Gastrocnemius medialis (tissue), 4 donors: ENCODE results near the gene GPATCH1. TPM values are rescaled to one million over a fixed set of nuclear protein-coding genes. Genes with fewer than 3 reads are reported as not detected.
"Not testable (repeated sequence)": the region's sequence is repeated elsewhere in the genome, so short reads cannot be mapped to it uniquely, and the experiment has no call there.

Experiments
- ATAC-seq, 2 donors: fragments of 150-250 bp; one replicate each; pipeline ENCODE4 v1.9.1; 2016
- DNase-seq, 2 donors: peaks; one replicate each; pipeline ENCODE4 v3.0.0-alpha.2; 2019
- H3K27ac ChIP-seq, 4 donors: fragments of 200-600 bp; sonication (generic); 1 replicate in 1 of 4; 2 replicates in 3 of 4; pipeline ENCODE4 v1.5.1; 2016 to 2018; ENCODE audit warnings: mild to moderate bottlenecking in 2 of 4, moderate library complexity in 1 of 4
- H3K27me3 ChIP-seq, 3 donors: fragments of 200-600 bp; sonication (generic) in 2 of 3; 1 replicate in 1 of 3; 2 replicates in 2 of 3; pipeline versions ENCODE4 v1.5.1 to v1.6.0; 2016 to 2019; ENCODE audit warnings: mild to moderate bottlenecking in 1 of 3, moderate library complexity in 1 of 3
- H3K36me3 ChIP-seq, 2 donors: fragments of 200-600 bp; sonication (generic) in 1 of 2; one replicate each; pipeline ENCODE4 v1.5.1; 2017 to 2018
- H3K4me1 ChIP-seq, 2 donors: fragments of 200-600 bp; sonication (generic) in 1 of 2; one replicate each; pipeline ENCODE4 v1.5.1; 2016 to 2017; ENCODE audit warnings: mild to moderate bottlenecking in 2 of 2
- H3K4me3 ChIP-seq, 4 donors: fragments of 200-600 bp; sonication (generic) in 3 of 4; 1 replicate in 1 of 4; 2 replicates in 3 of 4; pipeline ENCODE4 v1.5.1; 2016 to 2019; ENCODE audit warnings: mild to moderate bottlenecking in 2 of 4
- H3K9me3 ChIP-seq, 3 donors: fragments of 200-600 bp; sonication (generic) in 2 of 3; 1 replicate in 1 of 3; 2 replicates in 2 of 3; pipeline ENCODE4 v1.5.1; 2016 to 2019
- CTCF ChIP-seq, 5 experiments: fragments of 450-650 bp in 3 of 5; fragments of 200-600 bp in 2 of 5; sonication (generic) in 2 of 5; IDR thresholded peaks in 4 of 5; conservative IDR thresholded peaks in 1 of 5; 1 replicate in 4 of 5; 2 replicates in 1 of 5; pipeline ENCODE4 v1.5.1; 2016 to 2019; ENCODE audit warnings: antibody characterized with exemption in 5 of 5, mild to moderate bottlenecking in 3 of 5, moderate library complexity in 3 of 5
- POLR2A ChIP-seq, 2 donors: fragments of 450-650 bp; IDR thresholded peaks; one replicate each; pipeline ENCODE4 v1.6.1; 2017; ENCODE audit warnings: antibody characterized with exemption in 2 of 2, mild to moderate bottlenecking in 2 of 2, moderate library complexity in 2 of 2
- in situ Hi-C, 4 donors: fragments of 200-750 bp; cut with MboI; loops; one replicate each; pipeline versions ENCODE4 v1.15.0 to v1.8.0; 2017; ENCODE audit warnings: low sequenced_read_pairs in 4 of 4
- intact Hi-C: fragments of 100-400 bp; cut with DNase I; formaldehyde crosslinking; loops from one replicate; pipeline ENCODE4 v1.15.1; 2023; ENCODE audit warnings: low total_unique reads
- total RNA-seq, 4 donors: library from RNA; depleted of rRNA; stranded (reverse); fragments of >200 nt; gene quantifications; one replicate each; pipeline versions ENCODE4 v1.1.0 to v1.2.3, GENCODE V29; 2016

Gene GPATCH1
- total RNA-seq, 4 donors from 2014 or later = 2.2 to 5.3 (median 4.6) TPM

GRCh38 chr19:33161201-33161600 lies 80.2 kb downstream of the GPATCH1 start:
- no peaks in the 10 kb centered on the region for H3K27me3 ChIP-seq
- ATAC-seq = no peak

GRCh38 chr19:33163481-33163880 lies 82.5 kb downstream of the GPATCH1 start:
- no peak overlapping the region for H3K4me3 ChIP-seq

More at GRCh38 chr19:33161201-33161600, 80.2 kb downstream of the GPATCH1 start:
- Histone ChIP-seq H3K4me1 (no peaks in the 10 kb centered on the region), H3K9me3 (no peaks in the 10 kb centered on the region), H3K36me3 (no peaks in the 10 kb centered on the region), H3K4me3 (no peak overlapping the region), H3K27ac (no peak overlapping the region)
- TF ChIP-seq CTCF (IDR thresholded peaks at IDR 0.05 in 4 of 5, conservative IDR thresholded peaks at IDR 0.05 in 1 of 5) = no peak
- TF ChIP-seq POLR2A (IDR thresholded peaks at IDR 0.05) = no peak
- in situ Hi-C loops = no loop called here
- intact Hi-C loops = no loop called here
- no peak for DNase-seq

GRCh38 chr19:33166037-33166436 lies 85.1 kb downstream of the GPATCH1 start:
- DNase-seq, H3K4me3 ChIP-seq, H3K27ac ChIP-seq, intact Hi-C loops, H3K36me3 ChIP-seq, H3K27me3 ChIP-seq, ATAC-seq, H3K9me3 ChIP-seq, H3K4me1 ChIP-seq, in situ Hi-C loops: not testable (repeated sequence)

More at GRCh38 chr19:33163481-33163880, 82.5 kb downstream of the GPATCH1 start:
- no peaks in the 10 kb centered on the region for H3K9me3 ChIP-seq
- TF ChIP-seq CTCF (IDR thresholded peaks at IDR 0.05 in 4 of 5, conservative IDR thresholded peaks at IDR 0.05 in 1 of 5) = no peak
- H3K27ac ChIP-seq = no peak overlapping the region
- no peaks in the 10 kb centered on the region for H3K27me3 ChIP-seq
- in situ Hi-C loops (no loop called here), intact Hi-C loops (no loop called here)
- DNase-seq (no peak), ATAC-seq (no peak)
- H3K36me3 ChIP-seq = no peaks in the 10 kb centered on the region
- no peaks in the 10 kb centered on the region for H3K4me1 ChIP-seq

GRCh38 chr19:33167438-33167837 lies 86.5 kb downstream of the GPATCH1 start:
- intact Hi-C loops (no loop called here), in situ Hi-C loops (no loop called here)
- no peak for TF ChIP-seq CTCF (IDR thresholded peaks at IDR 0.05 in 4 of 5, conservative IDR thresholded peaks at IDR 0.05 in 1 of 5)
- TF ChIP-seq POLR2A (IDR thresholded peaks at IDR 0.05) = no peak
- Histone ChIP-seq H3K27me3 (no peaks in the 10 kb centered on the region), H3K4me3 (no peak overlapping the region), H3K9me3 (no peaks in the 10 kb centered on the region), H3K36me3 (no peaks in the 10 kb centered on the region), H3K27ac (no peak overlapping the region), H3K4me1 (no peaks in the 10 kb centered on the region)
- ATAC-seq = no peak
- no peak for DNase-seq

- Histone ChIP-seq H3K4me3 (no peak overlapping the region), H3K36me3 (no peaks in the 10 kb centered on the region), H3K4me1 (peaks cover 0 to 4% of the 10 kb centered on the region in 2 donors), H3K9me3 (no peaks in the 10 kb centered on the region), H3K27me3 (no peaks in the 10 kb centered on the region), H3K27ac (no peak overlapping the region)
- intact Hi-C loops = no loop called here
- ATAC-seq (no peak), DNase-seq (no peak)
- in situ Hi-C loops = no loop called here
- no peak for TF ChIP-seq CTCF (IDR thresholded peaks at IDR 0.05 in 4 of 5, conservative IDR thresholded peaks at IDR 0.05 in 1 of 5)
- no peak for TF ChIP-seq POLR2A (IDR thresholded peaks at IDR 0.05)
These were observed 87.5 kb downstream of the GPATCH1 start for GRCh38 chr19:33168528-33168927.
